IMR-90 (cell line): ENCODE results near the gene ENOX1. TPM values are rescaled to one million over a fixed set of nuclear protein-coding genes. Genes with fewer than 3 reads are reported as not detected.

Experiments
- ATAC-seq: fragments of 200-7000 bp; cut with Tn5 transposase; 2 replicates; pipeline ENCODE4 v1.9.1; 2020; ENCODE audit warnings: low read depth, mild to moderate bottlenecking, moderate library complexity
- BruUV-seq: library from RNA; stranded (reverse); fragments of 400-500 nt; replicated peaks from 2 replicates; lab custom pipeline; 2021; lab: Mats Ljungman, UMichigan
- CTCF ChIA-PET: fragments of 300-600 bp; formaldehyde crosslinking; extraction: SDS; loops from one replicate; lab custom pipeline; 2021; ENCODE audit warnings: antibody characterized with exemption; lab: Yijun Ruan, JAX
- POLR2A ChIA-PET: fragments of 300-600 bp; sonication (Branson Sonifier 250); formaldehyde crosslinking; loops from one replicate; lab custom pipeline; 2022; ENCODE audit warnings: antibody characterized with exemption; ENCODE audit not compliant: unreplicated experiment; lab: Charles Lee
- DNase-seq: peaks from one replicate; pipeline ENCODE4 v3.0.0; 2013
- H2AFZ ChIP-seq: replicated peaks from 2 replicates; pipeline ENCODE3; 2013; ENCODE audit warnings: low read length, mild to moderate bottlenecking; ENCODE audit not compliant: poor library complexity
- H2AK5ac ChIP-seq: 2 replicates; pipeline ENCODE4 v1.6.1; 2013; ENCODE audit warnings: low read depth, low read length, inconsistent platforms
- H2AK9ac ChIP-seq: replicated peaks from 2 replicates; pipeline ENCODE3; 2013; ENCODE audit warnings: mild to moderate bottlenecking, low read depth, low read length, moderate library complexity; ENCODE audit not compliant: poor library complexity
- H2BK120ac ChIP-seq: 2 replicates; pipeline ENCODE4 v1.6.1; 2013; ENCODE audit warnings: low read depth, low read length, inconsistent platforms
- H2BK15ac ChIP-seq: 3 replicates; pipeline ENCODE4 v1.6.1; 2013; ENCODE audit warnings: low read depth, low read length, inconsistent platforms
- H2BK20ac ChIP-seq: 2 replicates; pipeline ENCODE4 v1.6.1; 2013; ENCODE audit warnings: low read depth, mild to moderate bottlenecking, inconsistent platforms, low read length, moderate library complexity
- H2BK5ac ChIP-seq: 2 replicates; pipeline ENCODE4 v1.6.1; 2013; ENCODE audit warnings: mild to moderate bottlenecking, low read depth, low read length, inconsistent platforms; ENCODE audit not compliant: poor library complexity, severe bottlenecking
- H3K14ac ChIP-seq: replicated peaks from 2 replicates; pipeline ENCODE4 v1.6.1; 2013; ENCODE audit warnings: low read depth, low read length, inconsistent platforms
- H3K18ac ChIP-seq: 2 replicates; pipeline ENCODE4 v1.6.1; 2013; ENCODE audit warnings: low read depth, low read length, control low read depth
- H3K23ac ChIP-seq: 2 replicates; pipeline ENCODE4 v1.6.1; 2013; ENCODE audit warnings: low read depth, low read length, inconsistent platforms
- H3K27ac ChIP-seq: 2 replicates; pipeline ENCODE4 v1.5.1; 2013; ENCODE audit warnings: mild to moderate bottlenecking, control low read depth, low read length; ENCODE audit not compliant: insufficient read depth
- H3K27me3 ChIP-seq: 2 replicates; pipeline ENCODE4 v1.6.1; 2013; ENCODE audit warnings: low read length; ENCODE audit not compliant: control insufficient read depth, insufficient read depth
- H3K36me3 ChIP-seq: 2 replicates; pipeline ENCODE4 v1.6.1; 2013; ENCODE audit warnings: low read length, mixed read lengths; ENCODE audit not compliant: control insufficient read depth, insufficient read depth
- H3K4ac ChIP-seq: 2 replicates; pipeline ENCODE4 v1.6.1; 2013; ENCODE audit warnings: low read depth, low read length, inconsistent platforms
- H3K4me1 ChIP-seq: 2 replicates; pipeline ENCODE4 v1.6.1; 2013; ENCODE audit warnings: low read length, mixed read lengths; ENCODE audit not compliant: control insufficient read depth, insufficient read depth
- H3K4me2 ChIP-seq: 2 replicates; pipeline ENCODE4 v1.6.1; 2013; ENCODE audit warnings: low read depth, mild to moderate bottlenecking, control low read depth, low read length, moderate library complexity
- H3K4me3 ChIP-seq: 2 replicates; pipeline ENCODE4 v1.5.1; 2013; ENCODE audit warnings: low read depth, mild to moderate bottlenecking, control low read depth, low read length, moderate library complexity; ENCODE audit not compliant: insufficient read depth
- H3K56ac ChIP-seq: 2 replicates; pipeline ENCODE4 v1.6.1; 2013; ENCODE audit warnings: low read length, inconsistent platforms; ENCODE audit not compliant: insufficient read depth; ENCODE audit errors: extremely low read depth
- H3K79me1 ChIP-seq, 2 experiments: 2 replicates each; pipeline ENCODE4 v1.6.1; 2013; ENCODE audit warnings: low read length in 2 of 2, inconsistent platforms in 1 of 2, low read depth in 1 of 2
- H3K9ac ChIP-seq: 2 replicates; pipeline ENCODE4 v1.6.1; 2013; ENCODE audit warnings: low read depth, low read length, control low read depth
- H3K9me1 ChIP-seq: 2 replicates; pipeline ENCODE4 v1.6.1; 2013; ENCODE audit warnings: low read length, inconsistent platforms; ENCODE audit not compliant: insufficient read depth
- H3K9me3 ChIP-seq: 2 replicates; pipeline ENCODE4 v1.6.1; 2013; ENCODE audit warnings: low read length; ENCODE audit not compliant: control insufficient read depth, insufficient read depth
- H4K20me1 ChIP-seq: 2 replicates; pipeline ENCODE4 v1.6.1; 2013; ENCODE audit warnings: low read length, inconsistent platforms; ENCODE audit not compliant: insufficient read depth
- H4K5ac ChIP-seq: 2 replicates; pipeline ENCODE4 v1.6.1; 2013; ENCODE audit warnings: mild to moderate bottlenecking, low read depth, low read length, control low read depth
- H4K8ac ChIP-seq, 2 experiments: 2 replicates each; pipeline ENCODE4 v1.6.1; 2013; ENCODE audit warnings: low read depth in 2 of 2, low read length in 2 of 2, control low read depth in 1 of 2, inconsistent platforms in 1 of 2
- H4K91ac ChIP-seq: 2 replicates; pipeline ENCODE4 v1.6.1; 2013; ENCODE audit warnings: low read depth, low read length, inconsistent platforms; ENCODE audit not compliant: insufficient read depth
- BHLHE40 ChIP-seq: fragments of 150-350 bp; IDR thresholded peaks from 2 replicates; pipeline ENCODE4 v1.6.1; 2016; ENCODE audit warnings: mild to moderate bottlenecking, low read depth, low read length
- CEBPB ChIP-seq: IDR thresholded peaks from 2 replicates; pipeline ENCODE4 v1.6.1; 2012; ENCODE audit warnings: low read depth, low read length, improper control_type of control experiment
- CTCF ChIP-seq: conservative IDR thresholded peaks from 2 replicates; pipeline ENCODE4 v1.5.1; 2012; ENCODE audit warnings: mild to moderate bottlenecking, low read depth, low read length, improper control_type of control experiment
- FOS ChIP-seq: fragments of 150-350 bp; IDR thresholded peaks from 2 replicates; pipeline ENCODE4 v1.6.1; 2016; ENCODE audit warnings: low read depth, low read length
- MAFK ChIP-seq: IDR thresholded peaks from 2 replicates; pipeline ENCODE4 v1.6.1; 2012; ENCODE audit warnings: low read depth, low read length, improper control_type of control experiment
- MAZ ChIP-seq: IDR thresholded peaks from 2 replicates; pipeline ENCODE4 v1.6.1; 2012; ENCODE audit warnings: low read depth, mild to moderate bottlenecking, low read length, improper control_type of control experiment, moderate library complexity, borderline replicate concordance
- NFE2L2 ChIP-seq: fragments of 150-350 bp; IDR thresholded peaks from 2 replicates; pipeline ENCODE4 v1.6.1; 2016; ENCODE audit warnings: low read depth, mild to moderate bottlenecking, low read length
- POLR2A ChIP-seq: IDR thresholded peaks from 2 replicates; pipeline ENCODE4 v1.6.1; 2012; ENCODE audit warnings: mild to moderate bottlenecking, low read depth, low read length
- RAD21 ChIP-seq: IDR thresholded peaks from 2 replicates; pipeline ENCODE4 v1.6.1; 2012; ENCODE audit warnings: low read length, improper control_type of control experiment
- RCOR1 ChIP-seq: IDR thresholded peaks from 2 replicates; pipeline ENCODE4 v1.6.1; 2012; ENCODE audit warnings: mild to moderate bottlenecking, low read length, improper control_type of control experiment; ENCODE audit not compliant: insufficient replicate concordance
- WGBS, 2 experiments: methylation state at CpG; one replicate each; pipeline versions ENCODE4 v1.1.5 to v1.1.7; 2013; ENCODE audit warnings: missing lambda C conversion rate in 2 of 2; ENCODE audit not compliant: insufficient read length in 1 of 2; ENCODE audit errors: extremely low coverage in 2 of 2; 5-methylcytosine and 5-hydroxymethylcytosine counted together
- dilution Hi-C: fragments of 300-500 bp; cut with HindIII; formaldehyde crosslinking; loops from one replicate; pipeline ENCODE4 v1.14.3; 2018; ENCODE audit warnings: low sequenced_read_pairs; ENCODE audit not compliant: unreplicated experiment
- in situ Hi-C: fragments of 300-500 bp; cut with MboI; formaldehyde crosslinking; loops from 3 replicates; pipeline ENCODE4 v1.14.3; 2019; ENCODE audit warnings: low sequenced_read_pairs, inconsistent platforms, mixed read lengths
- intact Hi-C: fragments of 100-400 bp; cut with micrococcal nuclease; formaldehyde crosslinking; loops from 2 replicates; pipeline ENCODE4 v1.10.0; 2022
- polyA plus RNA-seq, 3 experiments: library from polyadenylated mRNA; depleted of rRNA; stranded (reverse); fragments of >200 nt; gene quantifications; 2 replicates each; pipeline ENCODE4 v1.2.3, GENCODE V29; 2012; ENCODE audit warnings: low replicate concordance in 1 of 3
- total RNA-seq: library from RNA; depleted of rRNA; stranded (reverse); fragments of >200 nt; gene quantifications from 2 replicates; pipeline ENCODE4 v1.2.3, GENCODE V29; 2012

ENOX1 gene
- total and polyA plus RNA-seq, 2 of the 4 experiments (the other 2 are of a cell fraction): 0.99 to 1.3 TPM

- Histone ChIP-seq H3K9me3 (no peaks in the 10 kb centered on the region), H3K79me1 (no peaks in the 10 kb centered on the region), H4K20me1 (no peaks in the 10 kb centered on the region), H3K56ac (no peak overlapping the region), H3K27me3 (no peaks in the 10 kb centered on the region), H3K4me3 (no peak overlapping the region), H3K4me2 (no peak overlapping the region), H3K14ac (no peak overlapping the region), H2AK5ac (no peak overlapping the region), H2AK9ac (no peak overlapping the region), H4K8ac (no peak overlapping the region), H3K23ac (no peak overlapping the region), H3K18ac (no peak overlapping the region), H2AFZ (no peak overlapping the region), H3K4ac (peak overlapping the region; percentile 29; the same call in 1 of the 2 replicates), H2BK5ac (no peak overlapping the region), H3K36me3 (no peaks in the 10 kb centered on the region), H2BK120ac (no peak overlapping the region; the same call in 1 of the 2 replicates), H3K4me1 (peaks cover 8% of the 10 kb centered on the region), H4K5ac (no peak overlapping the region), H2BK15ac (no peak overlapping the region), H3K9me1 (no peaks in the 10 kb centered on the region), H3K27ac (no peak overlapping the region), H4K91ac (0 out of 2 replicates have a peak overlapping the region, but pooled peaks have one; percentile 24), H2BK20ac (peak overlapping the region; percentile 5; the same call in 1 of the 2 replicates), H3K9ac (no peak overlapping the region)
- ATAC-seq: no peak
- TF ChIP-seq CEBPB (no peak), FOS (no peak), MAZ (no peak), NFE2L2 (no peak), RCOR1 (no peak), CTCF (no peak), BHLHE40 (no peak), POLR2A (no peak), MAFK (no peak), RAD21 (no peak)
- dilution Hi-C loops: no loop called here
- intact Hi-C loops: no loop called here
- ChIA-PET CTCF (no interaction called here), POLR2A (no interaction called here)
- in situ Hi-C loops: no loop called here
- WGBS, 2 experiments: no CpG with 5 or more reads among the region's 5 CpGs
- BruUV-seq: no TSS peak
- DNase-seq: no peak
These were observed 487.4 kb downstream of the ENOX1 start for GRCh38 chr13:43299374-43299773.
